ENCODE data around the gene B4GALNT3. TPM values are rescaled to one million over a fixed set of nuclear protein-coding genes. Genes with fewer than 3 reads are reported as not detected.

Gene B4GALNT3
- total RNA-seq, 4 donors from 2014 or later, result 30.7 to 66.2 (median 35.0) TPM

DNA sequence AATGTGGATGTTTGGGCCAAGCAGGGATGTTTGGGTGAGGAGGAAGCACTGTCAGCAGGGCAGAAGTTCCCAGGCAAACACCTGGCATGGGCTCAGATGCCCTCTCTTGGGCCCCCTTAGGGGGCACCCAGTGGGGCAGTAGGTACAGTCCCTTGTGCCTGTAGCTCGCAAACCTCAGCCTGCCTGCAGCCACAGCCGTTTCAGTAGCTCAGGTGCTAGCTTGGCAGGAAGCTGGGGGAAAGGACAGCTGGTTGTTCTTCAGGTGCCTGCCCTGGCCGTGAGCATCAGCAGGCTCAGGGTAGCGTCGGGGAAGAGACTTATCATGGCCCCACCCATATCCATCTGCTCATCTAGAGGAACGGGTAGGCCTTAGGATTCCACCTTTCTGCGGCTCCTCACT lies 67.5 kb downstream of the B4GALNT3 start:
- no peak for TF ChIP-seq POLR2A (IDR thresholded peaks at IDR 0.05)
- no peak for TF ChIP-seq EP300 (IDR thresholded peaks at IDR 0.05)
- TF ChIP-seq, protein P1, sequence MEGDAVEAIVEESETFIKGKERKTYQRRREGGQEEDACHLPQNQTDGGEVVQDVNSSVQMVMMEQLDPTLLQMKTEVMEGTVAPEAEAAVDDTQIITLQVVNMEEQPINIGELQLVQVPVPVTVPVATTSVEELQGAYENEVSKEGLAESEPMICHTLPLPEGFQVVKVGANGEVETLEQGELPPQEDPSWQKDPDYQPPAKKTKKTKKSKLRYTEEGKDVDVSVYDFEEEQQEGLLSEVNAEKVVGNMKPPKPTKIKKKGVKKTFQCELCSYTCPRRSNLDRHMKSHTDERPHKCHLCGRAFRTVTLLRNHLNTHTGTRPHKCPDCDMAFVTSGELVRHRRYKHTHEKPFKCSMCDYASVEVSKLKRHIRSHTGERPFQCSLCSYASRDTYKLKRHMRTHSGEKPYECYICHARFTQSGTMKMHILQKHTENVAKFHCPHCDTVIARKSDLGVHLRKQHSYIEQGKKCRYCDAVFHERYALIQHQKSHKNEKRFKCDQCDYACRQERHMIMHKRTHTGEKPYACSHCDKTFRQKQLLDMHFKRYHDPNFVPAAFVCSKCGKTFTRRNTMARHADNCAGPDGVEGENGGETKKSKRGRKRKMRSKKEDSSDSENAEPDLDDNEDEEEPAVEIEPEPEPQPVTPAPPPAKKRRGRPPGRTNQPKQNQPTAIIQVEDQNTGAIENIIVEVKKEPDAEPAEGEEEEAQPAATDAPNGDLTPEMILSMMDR (IDR thresholded peaks at IDR 0.05), result no peak
- no peaks in the 10 kb centered on the region for H3K36me3 ChIP-seq
- H3K4me1 ChIP-seq, result peaks cover 20% of the 10 kb centered on the region
- no peak for DNase-seq (ENCODE audit: low spot score in 2 of 2)
- H3K27me3 ChIP-seq, result no peaks in the 10 kb centered on the region
- 59% methylated on average over 4 of the region's 7 CpGs for WGBS
- H3K4me3 ChIP-seq, result no peak overlapping the region
- H3K9me3 ChIP-seq, result no peaks in the 10 kb centered on the region
- no peak overlapping the region for H3K27ac ChIP-seq

DNA sequence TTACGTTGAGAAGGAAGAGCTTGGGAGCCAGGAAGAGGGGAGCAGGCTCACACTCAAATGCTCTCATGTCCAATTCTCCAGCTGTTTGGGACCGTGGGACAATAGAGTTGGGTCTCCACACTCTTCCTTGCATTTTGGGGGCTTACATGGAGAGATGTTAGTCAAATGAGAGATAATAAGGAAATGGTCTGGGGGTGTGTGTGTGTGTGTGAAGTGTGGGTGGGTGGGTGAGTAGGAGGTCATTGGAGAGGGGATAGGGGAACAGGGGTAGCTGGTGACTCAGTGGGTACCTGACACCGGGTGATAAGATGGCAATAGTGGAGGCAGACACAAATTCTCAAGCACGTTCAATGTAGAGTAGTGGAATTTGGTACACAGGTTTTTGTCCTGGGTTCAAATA lies 68.0 kb downstream of the B4GALNT3 start:
- Histone ChIP-seq H3K27me3 (no peaks in the 10 kb centered on the region), H3K4me1 (peaks cover 20% of the 10 kb centered on the region), H3K9me3 (no peaks in the 10 kb centered on the region), H3K36me3 (no peaks in the 10 kb centered on the region), H3K4me3 (no peak overlapping the region), H3K27ac (no peak overlapping the region)
- DNase-seq (ENCODE audit: low spot score in 2 of 2), result no peak
- WGBS, result 72% methylated on average over 4 of the region's 4 CpGs
- TF ChIP-seq, protein P1 (IDR thresholded peaks at IDR 0.05), result no peak
- no peak for TF ChIP-seq POLR2A (IDR thresholded peaks at IDR 0.05)
- no peak for TF ChIP-seq EP300 (IDR thresholded peaks at IDR 0.05)
- TF ChIP-seq POLR2AphosphoS5 (IDR thresholded peaks at IDR 0.05), result no peak

DNA sequence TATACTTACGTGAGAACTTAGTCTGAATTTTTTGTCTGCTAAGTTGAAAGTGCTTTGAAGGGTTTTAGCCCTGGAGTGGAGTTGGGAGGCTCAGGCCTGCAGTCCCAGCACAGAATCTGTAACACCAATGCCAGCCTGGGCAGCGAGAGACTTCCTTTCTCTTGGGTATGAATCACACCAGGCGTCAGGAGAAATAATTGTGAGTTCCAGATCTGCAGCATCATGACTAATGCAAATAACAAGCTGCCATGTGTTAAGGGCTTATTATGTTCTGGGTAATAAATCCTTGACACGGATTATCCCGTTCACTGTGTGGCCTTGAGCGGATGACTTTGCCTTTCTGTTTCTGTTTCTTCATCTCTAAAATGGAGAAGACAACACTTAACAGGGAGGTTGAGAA lies 70.6 kb downstream of the B4GALNT3 start:
- H3K27me3 ChIP-seq, result no peaks in the 10 kb centered on the region
- TF ChIP-seq POLR2A (IDR thresholded peaks at IDR 0.05) (no peak), EP300 (IDR thresholded peaks at IDR 0.05) (no peak), POLR2AphosphoS5 (IDR thresholded peaks at IDR 0.05) (no peak)
- TF ChIP-seq, protein P1 (IDR thresholded peaks at IDR 0.05), result no peak
- DNase-seq (ENCODE audit: low spot score in 2 of 2), result no peak
- no peaks in the 10 kb centered on the region for H3K9me3 ChIP-seq
- H3K4me1 ChIP-seq, result peaks cover 17% of the 10 kb centered on the region
- no peak overlapping the region for H3K4me3 ChIP-seq
- H3K27ac ChIP-seq, result peak overlapping the region; percentile 72
- no peaks in the 10 kb centered on the region for H3K36me3 ChIP-seq
- WGBS, result 42% methylated on average over 6 of the region's 6 CpGs

DNA sequence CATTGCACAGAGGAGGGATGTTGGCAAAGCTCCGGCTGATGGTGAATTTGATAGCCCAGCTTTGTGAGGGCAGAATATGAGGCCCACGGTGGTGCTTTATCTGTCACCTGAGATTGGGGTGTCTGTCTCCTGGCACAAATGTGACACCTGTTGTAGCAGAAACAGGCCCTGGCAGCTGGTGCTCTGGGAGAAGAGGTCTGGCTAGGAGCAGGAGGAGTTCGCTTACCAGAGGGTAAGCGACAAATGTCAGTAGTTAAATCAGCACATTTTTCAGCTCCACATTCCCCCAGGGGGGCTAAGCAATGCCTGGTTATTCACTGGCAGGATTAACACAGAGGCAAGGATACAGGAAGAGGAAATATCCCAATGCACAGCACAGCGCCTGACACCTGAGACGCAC lies 71.1 kb downstream of the B4GALNT3 start:
- 66% methylated on average over 6 of the region's 6 CpGs for WGBS
- Histone ChIP-seq H3K9me3 (no peaks in the 10 kb centered on the region), H3K4me1 (peaks cover 15% of the 10 kb centered on the region), H3K27ac (peak overlapping the region; percentile 72), H3K27me3 (no peaks in the 10 kb centered on the region), H3K36me3 (no peaks in the 10 kb centered on the region), H3K4me3 (no peak overlapping the region)
- no peak for DNase-seq (ENCODE audit: low spot score in 2 of 2)
- no peak for TF ChIP-seq EP300 (IDR thresholded peaks at IDR 0.05)
- TF ChIP-seq POLR2AphosphoS5 (IDR thresholded peaks at IDR 0.05), result no peak
- TF ChIP-seq POLR2A (IDR thresholded peaks at IDR 0.05), result no peak
- TF ChIP-seq, protein P1 (IDR thresholded peaks at IDR 0.05), result no peak

DNA sequence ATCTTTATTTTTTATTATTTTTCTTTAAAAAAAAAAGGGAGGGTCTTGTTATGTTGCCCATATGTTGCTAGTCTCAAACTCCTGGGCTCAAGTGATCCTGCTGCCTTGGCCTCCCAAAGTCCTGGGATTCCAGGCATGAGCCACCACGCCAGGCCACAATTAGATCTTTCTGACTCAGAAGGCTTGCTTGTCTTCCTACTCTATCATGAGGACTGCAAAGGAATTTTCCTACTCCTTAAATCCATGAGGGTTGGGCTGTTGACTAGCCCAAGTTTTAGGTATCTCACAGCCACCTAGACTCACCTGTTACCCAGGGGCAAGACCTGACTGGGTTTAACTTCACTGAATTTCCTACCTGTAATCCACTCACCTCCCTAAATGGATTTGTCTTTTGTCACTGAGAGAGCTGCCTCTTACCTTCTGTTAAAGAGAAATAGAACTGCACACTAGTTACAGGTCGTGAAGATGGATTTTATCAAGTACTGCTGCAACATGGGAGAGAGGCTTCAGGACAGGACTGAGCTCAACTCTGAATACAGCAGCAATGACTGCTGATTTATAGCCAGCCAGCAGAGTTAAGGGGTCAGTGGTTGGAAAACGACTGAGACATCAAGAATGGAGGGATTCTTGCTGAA lies 72.3 kb downstream of the B4GALNT3 start:
- Histone ChIP-seq H3K27me3 (no peaks in the 10 kb centered on the region), H3K4me3 (no peak overlapping the region), H3K9me3 (no peaks in the 10 kb centered on the region), H3K4me1 (peaks cover 14% of the 10 kb centered on the region), H3K36me3 (no peaks in the 10 kb centered on the region), H3K27ac (peak overlapping the region; percentile 72)
- no peak for DNase-seq (ENCODE audit: low spot score in 2 of 2)
- 83% methylated on average over 3 of the region's 3 CpGs for WGBS
- TF ChIP-seq POLR2AphosphoS5 (IDR thresholded peaks at IDR 0.05), result no peak
- TF ChIP-seq, protein P1 (IDR thresholded peaks at IDR 0.05), result no peak
- no peak for TF ChIP-seq EP300 (IDR thresholded peaks at IDR 0.05)
- no peak for TF ChIP-seq POLR2A (IDR thresholded peaks at IDR 0.05)
